IMR-90 (cell line): Measurements from ENCODE around the gene HYAL1. TPM values are rescaled to one million over a fixed set of nuclear protein-coding genes. Genes with fewer than 3 reads are reported as not detected.

Source experiments
- ATAC-seq: fragments of 200-7000 bp; cut with Tn5 transposase; 2 replicates; pipeline ENCODE4 v1.9.1; 2020; ENCODE audit warnings: low read depth, mild to moderate bottlenecking, moderate library complexity
- BruUV-seq: library from RNA; stranded (reverse); fragments of 400-500 nt; replicated peaks from 2 replicates; lab custom pipeline; 2021; lab: Mats Ljungman, UMichigan
- CTCF ChIA-PET: fragments of 300-600 bp; formaldehyde crosslinking; extraction: SDS; loops from one replicate; lab custom pipeline; 2021; ENCODE audit warnings: antibody characterized with exemption; lab: Yijun Ruan, JAX
- POLR2A ChIA-PET: fragments of 300-600 bp; sonication (Branson Sonifier 250); formaldehyde crosslinking; loops from one replicate; lab custom pipeline; 2022; ENCODE audit warnings: antibody characterized with exemption; ENCODE audit not compliant: unreplicated experiment; lab: Charles Lee
- DNase-seq: peaks from one replicate; pipeline ENCODE4 v3.0.0; 2013
- H2AFZ ChIP-seq: replicated peaks from 2 replicates; pipeline ENCODE3; 2013; ENCODE audit warnings: low read length, mild to moderate bottlenecking; ENCODE audit not compliant: poor library complexity
- H2AK5ac ChIP-seq: 2 replicates; pipeline ENCODE4 v1.6.1; 2013; ENCODE audit warnings: low read depth, low read length, inconsistent platforms
- H2AK9ac ChIP-seq: replicated peaks from 2 replicates; pipeline ENCODE3; 2013; ENCODE audit warnings: mild to moderate bottlenecking, low read depth, low read length, moderate library complexity; ENCODE audit not compliant: poor library complexity
- H2BK120ac ChIP-seq: 2 replicates; pipeline ENCODE4 v1.6.1; 2013; ENCODE audit warnings: low read depth, low read length, inconsistent platforms
- H2BK15ac ChIP-seq: 3 replicates; pipeline ENCODE4 v1.6.1; 2013; ENCODE audit warnings: low read depth, low read length, inconsistent platforms
- H2BK20ac ChIP-seq: 2 replicates; pipeline ENCODE4 v1.6.1; 2013; ENCODE audit warnings: low read depth, mild to moderate bottlenecking, inconsistent platforms, low read length, moderate library complexity
- H2BK5ac ChIP-seq: 2 replicates; pipeline ENCODE4 v1.6.1; 2013; ENCODE audit warnings: mild to moderate bottlenecking, low read depth, low read length, inconsistent platforms; ENCODE audit not compliant: poor library complexity, severe bottlenecking
- H3K14ac ChIP-seq: replicated peaks from 2 replicates; pipeline ENCODE4 v1.6.1; 2013; ENCODE audit warnings: low read depth, low read length, inconsistent platforms
- H3K18ac ChIP-seq: 2 replicates; pipeline ENCODE4 v1.6.1; 2013; ENCODE audit warnings: low read depth, low read length, control low read depth
- H3K23ac ChIP-seq: 2 replicates; pipeline ENCODE4 v1.6.1; 2013; ENCODE audit warnings: low read depth, low read length, inconsistent platforms
- H3K27ac ChIP-seq: 2 replicates; pipeline ENCODE4 v1.5.1; 2013; ENCODE audit warnings: mild to moderate bottlenecking, control low read depth, low read length; ENCODE audit not compliant: insufficient read depth
- H3K27me3 ChIP-seq: 2 replicates; pipeline ENCODE4 v1.6.1; 2013; ENCODE audit warnings: low read length; ENCODE audit not compliant: control insufficient read depth, insufficient read depth
- H3K36me3 ChIP-seq: 2 replicates; pipeline ENCODE4 v1.6.1; 2013; ENCODE audit warnings: low read length, mixed read lengths; ENCODE audit not compliant: control insufficient read depth, insufficient read depth
- H3K4ac ChIP-seq: 2 replicates; pipeline ENCODE4 v1.6.1; 2013; ENCODE audit warnings: low read depth, low read length, inconsistent platforms
- H3K4me1 ChIP-seq: 2 replicates; pipeline ENCODE4 v1.6.1; 2013; ENCODE audit warnings: low read length, mixed read lengths; ENCODE audit not compliant: control insufficient read depth, insufficient read depth
- H3K4me2 ChIP-seq: 2 replicates; pipeline ENCODE4 v1.6.1; 2013; ENCODE audit warnings: low read depth, mild to moderate bottlenecking, control low read depth, low read length, moderate library complexity
- H3K4me3 ChIP-seq: 2 replicates; pipeline ENCODE4 v1.5.1; 2013; ENCODE audit warnings: low read depth, mild to moderate bottlenecking, control low read depth, low read length, moderate library complexity; ENCODE audit not compliant: insufficient read depth
- H3K56ac ChIP-seq: 2 replicates; pipeline ENCODE4 v1.6.1; 2013; ENCODE audit warnings: low read length, inconsistent platforms; ENCODE audit not compliant: insufficient read depth; ENCODE audit errors: extremely low read depth
- H3K79me1 ChIP-seq, 2 experiments: 2 replicates each; pipeline ENCODE4 v1.6.1; 2013; ENCODE audit warnings: low read length in 2 of 2, inconsistent platforms in 1 of 2, low read depth in 1 of 2
- H3K9ac ChIP-seq: 2 replicates; pipeline ENCODE4 v1.6.1; 2013; ENCODE audit warnings: low read depth, low read length, control low read depth
- H3K9me1 ChIP-seq: 2 replicates; pipeline ENCODE4 v1.6.1; 2013; ENCODE audit warnings: low read length, inconsistent platforms; ENCODE audit not compliant: insufficient read depth
- H3K9me3 ChIP-seq: 2 replicates; pipeline ENCODE4 v1.6.1; 2013; ENCODE audit warnings: low read length; ENCODE audit not compliant: control insufficient read depth, insufficient read depth
- H4K20me1 ChIP-seq: 2 replicates; pipeline ENCODE4 v1.6.1; 2013; ENCODE audit warnings: low read length, inconsistent platforms; ENCODE audit not compliant: insufficient read depth
- H4K5ac ChIP-seq: 2 replicates; pipeline ENCODE4 v1.6.1; 2013; ENCODE audit warnings: mild to moderate bottlenecking, low read depth, low read length, control low read depth
- H4K8ac ChIP-seq, 2 experiments: 2 replicates each; pipeline ENCODE4 v1.6.1; 2013; ENCODE audit warnings: low read depth in 2 of 2, low read length in 2 of 2, control low read depth in 1 of 2, inconsistent platforms in 1 of 2
- H4K91ac ChIP-seq: 2 replicates; pipeline ENCODE4 v1.6.1; 2013; ENCODE audit warnings: low read depth, low read length, inconsistent platforms; ENCODE audit not compliant: insufficient read depth
- BHLHE40 ChIP-seq: fragments of 150-350 bp; IDR thresholded peaks from 2 replicates; pipeline ENCODE4 v1.6.1; 2016; ENCODE audit warnings: mild to moderate bottlenecking, low read depth, low read length
- CEBPB ChIP-seq: IDR thresholded peaks from 2 replicates; pipeline ENCODE4 v1.6.1; 2012; ENCODE audit warnings: low read depth, low read length, improper control_type of control experiment
- CHD1 ChIP-seq: IDR thresholded peaks from 2 replicates; pipeline ENCODE4 v1.6.1; 2012; ENCODE audit warnings: low read depth, low read length, improper control_type of control experiment
- FOS ChIP-seq: fragments of 150-350 bp; IDR thresholded peaks from 2 replicates; pipeline ENCODE4 v1.6.1; 2016; ENCODE audit warnings: low read depth, low read length
- MAFK ChIP-seq: IDR thresholded peaks from 2 replicates; pipeline ENCODE4 v1.6.1; 2012; ENCODE audit warnings: low read depth, low read length, improper control_type of control experiment
- MAZ ChIP-seq: IDR thresholded peaks from 2 replicates; pipeline ENCODE4 v1.6.1; 2012; ENCODE audit warnings: low read depth, mild to moderate bottlenecking, low read length, improper control_type of control experiment, moderate library complexity, borderline replicate concordance
- MXI1 ChIP-seq: IDR thresholded peaks from 2 replicates; pipeline ENCODE4 v1.6.1; 2012; ENCODE audit warnings: low read depth, mild to moderate bottlenecking, low read length, moderate library complexity, borderline replicate concordance
- NFE2L2 ChIP-seq: fragments of 150-350 bp; IDR thresholded peaks from 2 replicates; pipeline ENCODE4 v1.6.1; 2016; ENCODE audit warnings: low read depth, mild to moderate bottlenecking, low read length
- POLR2A ChIP-seq: IDR thresholded peaks from 2 replicates; pipeline ENCODE4 v1.6.1; 2012; ENCODE audit warnings: mild to moderate bottlenecking, low read depth, low read length
- RAD21 ChIP-seq: IDR thresholded peaks from 2 replicates; pipeline ENCODE4 v1.6.1; 2012; ENCODE audit warnings: low read length, improper control_type of control experiment
- RCOR1 ChIP-seq: IDR thresholded peaks from 2 replicates; pipeline ENCODE4 v1.6.1; 2012; ENCODE audit warnings: mild to moderate bottlenecking, low read length, improper control_type of control experiment; ENCODE audit not compliant: insufficient replicate concordance
- RFX5 ChIP-seq: IDR thresholded peaks from 2 replicates; pipeline ENCODE4 v1.8.0; 2012; ENCODE audit warnings: low read depth, mild to moderate bottlenecking, low read length, moderate library complexity
- SMC3 ChIP-seq: fragments of 150-350 bp; IDR thresholded peaks from 2 replicates; pipeline ENCODE4 v1.6.1; 2016; ENCODE audit warnings: low read depth, mild to moderate bottlenecking, antibody characterized with exemption, low read length, moderate library complexity
- USF2 ChIP-seq: fragments of 150-350 bp; IDR thresholded peaks from 2 replicates; pipeline ENCODE4 v1.6.1; 2017; ENCODE audit warnings: mild to moderate bottlenecking, antibody characterized with exemption, low read length, low read depth
- WGBS, 2 experiments: methylation state at CpG; one replicate each; pipeline versions ENCODE4 v1.1.5 to v1.1.7; 2013; ENCODE audit warnings: missing lambda C conversion rate in 2 of 2; ENCODE audit not compliant: insufficient read length in 1 of 2; ENCODE audit errors: extremely low coverage in 2 of 2; 5-methylcytosine and 5-hydroxymethylcytosine counted together
- dilution Hi-C: fragments of 300-500 bp; cut with HindIII; formaldehyde crosslinking; loops from one replicate; pipeline ENCODE4 v1.14.3; 2018; ENCODE audit warnings: low sequenced_read_pairs; ENCODE audit not compliant: unreplicated experiment
- in situ Hi-C: fragments of 300-500 bp; cut with MboI; formaldehyde crosslinking; loops from 3 replicates; pipeline ENCODE4 v1.14.3; 2019; ENCODE audit warnings: low sequenced_read_pairs, inconsistent platforms, mixed read lengths
- intact Hi-C: fragments of 100-400 bp; cut with micrococcal nuclease; formaldehyde crosslinking; loops from 2 replicates; pipeline ENCODE4 v1.10.0; 2022
- polyA plus RNA-seq, 3 experiments: library from polyadenylated mRNA; depleted of rRNA; stranded (reverse); fragments of >200 nt; gene quantifications; 2 replicates each; pipeline ENCODE4 v1.2.3, GENCODE V29; 2012; ENCODE audit warnings: low replicate concordance in 1 of 3
- total RNA-seq: library from RNA; depleted of rRNA; stranded (reverse); fragments of >200 nt; gene quantifications from 2 replicates; pipeline ENCODE4 v1.2.3, GENCODE V29; 2012
- TF ChIP-seq, protein P1 (sequence below): fragments of 150-350 bp; IDR thresholded peaks from 2 replicates; pipeline ENCODE4 v1.6.1; 2016; ENCODE audit warnings: low read depth, mild to moderate bottlenecking, low read length, moderate library complexity, borderline replicate concordance
- TF ChIP-seq, protein P2 (sequence below): conservative IDR thresholded peaks from 2 replicates; pipeline ENCODE4 v1.5.1; 2012; ENCODE audit warnings: mild to moderate bottlenecking, low read depth, low read length, improper control_type of control experiment

Gene HYAL1
- total and polyA plus RNA-seq, 2 of the 4 experiments (the other 2 are of a cell fraction): 0.32 to 0.36 TPM

GRCh38 chr3:50330330-50330729, 27.0 kb upstream of the HYAL1 start:
- ATAC-seq: no peak
- ChIA-PET CTCF (no interaction called here), POLR2A (no interaction called here)
- no peak for DNase-seq
- Histone ChIP-seq H4K20me1 (peaks cover 44% of the 10 kb centered on the region), H3K4me2 (no peak overlapping the region), H4K8ac (no peak overlapping the region), H2BK120ac (no peak overlapping the region), H2BK20ac (no peak overlapping the region), H3K9ac (no peak overlapping the region), H3K27ac (no peak overlapping the region), H2BK5ac (no peak overlapping the region), H3K9me1 (peaks cover 12% of the 10 kb centered on the region), H3K27me3 (no peaks in the 10 kb centered on the region), H3K56ac (no peak overlapping the region), H3K14ac (no peak overlapping the region), H2AK9ac (no peak overlapping the region), H3K4me3 (no peak overlapping the region), H3K36me3 (peaks cover 36% of the 10 kb centered on the region), H4K91ac (no peak overlapping the region), H3K79me1 (peaks cover 34 to 60% of the 10 kb centered on the region in 2 experiments), H3K18ac (no peak overlapping the region), H3K4ac (no peak overlapping the region), H2BK15ac (no peak overlapping the region), H2AFZ (no peak overlapping the region), H4K5ac (no peak overlapping the region), H3K23ac (no peak overlapping the region), H2AK5ac (no peak overlapping the region), H3K9me3 (no peaks in the 10 kb centered on the region), H3K4me1 (peaks cover 16% of the 10 kb centered on the region)
- intact Hi-C loops (no loop called here), dilution Hi-C loops (no loop called here), in situ Hi-C loops (loop anchor here (25.0 kb wide), 3 partner anchors 1057 to 1832 kb away; partner anchors contain the start of genes ABHD14B, GPR62, MANF and PCBP4)
- no CpG with 5 or more reads among the region's 10 CpGs for WGBS, 2 experiments
- TF ChIP-seq, protein P1, sequence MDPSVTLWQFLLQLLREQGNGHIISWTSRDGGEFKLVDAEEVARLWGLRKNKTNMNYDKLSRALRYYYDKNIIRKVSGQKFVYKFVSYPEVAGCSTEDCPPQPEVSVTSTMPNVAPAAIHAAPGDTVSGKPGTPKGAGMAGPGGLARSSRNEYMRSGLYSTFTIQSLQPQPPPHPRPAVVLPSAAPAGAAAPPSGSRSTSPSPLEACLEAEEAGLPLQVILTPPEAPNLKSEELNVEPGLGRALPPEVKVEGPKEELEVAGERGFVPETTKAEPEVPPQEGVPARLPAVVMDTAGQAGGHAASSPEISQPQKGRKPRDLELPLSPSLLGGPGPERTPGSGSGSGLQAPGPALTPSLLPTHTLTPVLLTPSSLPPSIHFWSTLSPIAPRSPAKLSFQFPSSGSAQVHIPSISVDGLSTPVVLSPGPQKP: no peak
- TF ChIP-seq NFE2L2 (no peak), POLR2A (no peak), MAFK (no peak), MXI1 (no peak), RCOR1 (no peak), CHD1 (no peak), RFX5 (no peak), CEBPB (no peak), MAZ (no peak), BHLHE40 (no peak), RAD21 (no peak), SMC3 (no peak), USF2 (no peak), FOS (no peak)
- TF ChIP-seq, protein P2, sequence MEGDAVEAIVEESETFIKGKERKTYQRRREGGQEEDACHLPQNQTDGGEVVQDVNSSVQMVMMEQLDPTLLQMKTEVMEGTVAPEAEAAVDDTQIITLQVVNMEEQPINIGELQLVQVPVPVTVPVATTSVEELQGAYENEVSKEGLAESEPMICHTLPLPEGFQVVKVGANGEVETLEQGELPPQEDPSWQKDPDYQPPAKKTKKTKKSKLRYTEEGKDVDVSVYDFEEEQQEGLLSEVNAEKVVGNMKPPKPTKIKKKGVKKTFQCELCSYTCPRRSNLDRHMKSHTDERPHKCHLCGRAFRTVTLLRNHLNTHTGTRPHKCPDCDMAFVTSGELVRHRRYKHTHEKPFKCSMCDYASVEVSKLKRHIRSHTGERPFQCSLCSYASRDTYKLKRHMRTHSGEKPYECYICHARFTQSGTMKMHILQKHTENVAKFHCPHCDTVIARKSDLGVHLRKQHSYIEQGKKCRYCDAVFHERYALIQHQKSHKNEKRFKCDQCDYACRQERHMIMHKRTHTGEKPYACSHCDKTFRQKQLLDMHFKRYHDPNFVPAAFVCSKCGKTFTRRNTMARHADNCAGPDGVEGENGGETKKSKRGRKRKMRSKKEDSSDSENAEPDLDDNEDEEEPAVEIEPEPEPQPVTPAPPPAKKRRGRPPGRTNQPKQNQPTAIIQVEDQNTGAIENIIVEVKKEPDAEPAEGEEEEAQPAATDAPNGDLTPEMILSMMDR: no peak
- BruUV-seq: no TSS peak
